ENCODE results near the gene CPEB1. TPM values are rescaled to one million over a fixed set of nuclear protein-coding genes. Genes with fewer than 3 reads are reported as not detected.

CPEB1 gene
- total RNA-seq, 1 donor from 2014 or later: 0.52 TPM

DNA sequence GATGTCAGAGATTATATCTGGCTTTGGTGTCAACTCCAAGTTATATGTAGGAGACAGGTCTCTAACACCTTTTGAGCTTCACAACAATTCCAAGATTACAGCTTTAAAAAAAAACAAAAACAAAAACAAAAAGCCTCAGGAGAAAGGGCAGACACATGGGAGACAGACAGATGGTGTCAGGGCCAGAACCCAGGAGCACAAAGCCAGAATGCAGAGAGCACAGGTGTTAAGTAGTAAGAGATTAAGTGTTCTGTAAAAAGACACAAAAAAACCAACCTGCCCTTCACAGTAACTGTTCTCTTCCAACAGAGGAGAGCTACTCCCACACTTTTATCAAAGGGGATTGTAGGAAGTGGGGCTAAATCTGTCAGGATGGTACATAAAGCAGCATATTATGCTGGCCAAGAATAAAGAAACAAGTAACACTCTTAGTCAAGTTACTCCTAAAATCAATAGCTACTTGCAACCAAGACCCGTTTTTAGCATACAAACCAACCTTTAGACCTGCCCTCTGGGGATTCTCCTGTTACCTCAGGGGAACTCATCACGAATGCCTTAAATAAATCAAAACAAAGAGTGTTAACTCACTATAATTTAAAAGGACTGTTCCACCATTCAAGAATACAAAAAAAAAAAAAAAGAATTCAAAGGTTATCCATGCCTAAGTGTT, 5.9 kb downstream of the CPEB1 start:
- Histone ChIP-seq H3K4me1 (ENCODE audit: control insufficient read depth in 3 of 3, insufficient read depth in 3 of 3, low read length in 3 of 3) (peaks cover 0 to 6% (median 5%) of the 10 kb centered on the region in 3 donors), H3K9ac (ENCODE audit: low read depth in 1 of 3, low read length in 3 of 3) (no peak overlapping the region), H3K27me3 (ENCODE audit: control insufficient read depth in 3 of 3, insufficient read depth in 3 of 3, low read length in 3 of 3) (peaks cover 0 to 8% (median 0%) of the 10 kb centered on the region in 3 donors), H3K36me3 (ENCODE audit: control insufficient read depth in 3 of 3, insufficient read depth in 3 of 3, low read length in 3 of 3) (no peaks in the 10 kb centered on the region), H3K27ac (ENCODE audit: low read depth, low read length) (no peak overlapping the region), H3K4me3 (ENCODE audit: low read length in 3 of 3) (no peak overlapping the region), H3K9me3 (ENCODE audit: control insufficient read depth in 3 of 3, low read length in 3 of 3) (no peaks in the 10 kb centered on the region)

DNA sequence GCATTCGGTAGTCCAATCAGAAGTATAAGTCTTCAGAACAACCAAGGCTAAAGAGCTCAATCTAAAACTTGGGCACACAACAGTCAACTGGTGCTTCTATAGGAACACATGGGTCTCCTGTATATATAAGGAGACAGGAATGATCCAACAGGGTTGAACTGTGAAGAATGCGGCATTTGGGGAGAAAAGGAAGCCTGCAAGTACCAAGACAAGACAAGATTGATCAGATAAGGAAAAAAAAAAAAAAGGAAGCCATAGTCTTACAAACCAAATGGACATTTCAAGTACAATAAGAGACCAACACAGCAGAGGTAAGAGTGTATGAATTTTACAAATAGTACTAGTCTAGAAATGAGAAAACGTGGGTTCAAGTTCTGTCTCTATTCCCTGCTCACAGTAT, 6.5 kb downstream of the CPEB1 start:
- H3K4me1 ChIP-seq (ENCODE audit: control insufficient read depth in 3 of 3, insufficient read depth in 3 of 3, low read length in 3 of 3): peaks cover 0 to 5% (median 4%) of the 10 kb centered on the region in 3 donors
- peaks cover 0 to 5% (median 0%) of the 10 kb centered on the region in 3 donors for H3K27me3 ChIP-seq (ENCODE audit: control insufficient read depth in 3 of 3, insufficient read depth in 3 of 3, low read length in 3 of 3)
- H3K4me3 ChIP-seq (ENCODE audit: low read length in 3 of 3): no peak overlapping the region
- no peaks in the 10 kb centered on the region for H3K9me3 ChIP-seq (ENCODE audit: control insufficient read depth in 3 of 3, low read length in 3 of 3)
- H3K36me3 ChIP-seq (ENCODE audit: control insufficient read depth in 3 of 3, insufficient read depth in 3 of 3, low read length in 3 of 3): no peaks in the 10 kb centered on the region
- H3K9ac ChIP-seq (ENCODE audit: low read depth in 1 of 3, low read length in 3 of 3): no peak overlapping the region
- no peak overlapping the region for H3K27ac ChIP-seq (ENCODE audit: low read depth, low read length)

GRCh38 chr15:82635798-82636197, 11.4 kb downstream of the CPEB1 start:
- Histone ChIP-seq H3K4me3 (ENCODE audit: low read length in 3 of 3) (no peak overlapping the region), H3K4me1 (ENCODE audit: control insufficient read depth in 3 of 3, insufficient read depth in 3 of 3, low read length in 3 of 3) (no peaks in the 10 kb centered on the region), H3K9me3 (ENCODE audit: control insufficient read depth in 3 of 3, low read length in 3 of 3) (no peaks in the 10 kb centered on the region), H3K9ac (ENCODE audit: low read depth in 1 of 3, low read length in 3 of 3) (no peak overlapping the region), H3K27ac (ENCODE audit: low read depth, low read length) (no peak overlapping the region), H3K36me3 (ENCODE audit: control insufficient read depth in 3 of 3, insufficient read depth in 3 of 3, low read length in 3 of 3) (no peaks in the 10 kb centered on the region), H3K27me3 (ENCODE audit: control insufficient read depth in 3 of 3, insufficient read depth in 3 of 3, low read length in 3 of 3) (peaks cover 0 to 2% (median 0%) of the 10 kb centered on the region in 3 donors)

DNA sequence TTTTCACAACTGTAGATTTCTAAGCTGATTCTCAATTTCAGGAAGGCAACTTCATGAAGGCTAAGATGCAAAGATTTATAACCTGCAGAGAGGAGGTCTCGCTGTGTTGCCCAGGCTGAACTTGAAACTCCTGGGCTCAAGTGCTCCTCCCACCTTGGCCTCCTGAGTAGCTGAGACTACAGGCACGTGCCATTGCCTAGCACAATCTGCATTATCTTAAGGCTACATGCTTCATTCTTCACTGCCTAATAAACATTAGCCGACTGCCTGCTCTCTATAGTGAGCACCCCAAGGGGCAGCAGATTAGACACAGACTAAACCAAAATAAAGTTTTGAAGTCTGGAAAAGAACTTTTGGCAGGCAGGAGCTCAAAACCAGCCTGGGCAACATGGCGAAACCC, 17.1 kb downstream of the CPEB1 start:
- Histone ChIP-seq H3K9ac (ENCODE audit: low read depth in 1 of 3, low read length in 3 of 3) (no peak overlapping the region), H3K4me1 (ENCODE audit: control insufficient read depth in 3 of 3, insufficient read depth in 3 of 3, low read length in 3 of 3) (no peaks in the 10 kb centered on the region), H3K9me3 (ENCODE audit: control insufficient read depth in 3 of 3, low read length in 3 of 3) (no peaks in the 10 kb centered on the region), H3K27me3 (ENCODE audit: control insufficient read depth in 3 of 3, insufficient read depth in 3 of 3, low read length in 3 of 3) (peaks cover 0 to 6% (median 0%) of the 10 kb centered on the region in 3 donors), H3K36me3 (ENCODE audit: control insufficient read depth in 3 of 3, insufficient read depth in 3 of 3, low read length in 3 of 3) (no peaks in the 10 kb centered on the region), H3K4me3 (ENCODE audit: low read length in 3 of 3) (no peak overlapping the region), H3K27ac (ENCODE audit: low read depth, low read length) (no peak overlapping the region)

- Histone ChIP-seq H3K4me3 (ENCODE audit: low read length in 3 of 3) (no peak overlapping the region), H3K9ac (ENCODE audit: low read depth in 1 of 3, low read length in 3 of 3) (no peak overlapping the region), H3K9me3 (ENCODE audit: control insufficient read depth in 3 of 3, low read length in 3 of 3) (no peaks in the 10 kb centered on the region), H3K27ac (ENCODE audit: low read depth, low read length) (no peak overlapping the region), H3K4me1 (ENCODE audit: control insufficient read depth in 3 of 3, insufficient read depth in 3 of 3, low read length in 3 of 3) (no peaks in the 10 kb centered on the region), H3K27me3 (ENCODE audit: control insufficient read depth in 3 of 3, insufficient read depth in 3 of 3, low read length in 3 of 3) (no peaks in the 10 kb centered on the region), H3K36me3 (ENCODE audit: control insufficient read depth in 3 of 3, insufficient read depth in 3 of 3, low read length in 3 of 3) (no peaks in the 10 kb centered on the region)
Observed at GRCh38 chr15:82625136-82625535, 22.0 kb downstream of the CPEB1 start.

DNA sequence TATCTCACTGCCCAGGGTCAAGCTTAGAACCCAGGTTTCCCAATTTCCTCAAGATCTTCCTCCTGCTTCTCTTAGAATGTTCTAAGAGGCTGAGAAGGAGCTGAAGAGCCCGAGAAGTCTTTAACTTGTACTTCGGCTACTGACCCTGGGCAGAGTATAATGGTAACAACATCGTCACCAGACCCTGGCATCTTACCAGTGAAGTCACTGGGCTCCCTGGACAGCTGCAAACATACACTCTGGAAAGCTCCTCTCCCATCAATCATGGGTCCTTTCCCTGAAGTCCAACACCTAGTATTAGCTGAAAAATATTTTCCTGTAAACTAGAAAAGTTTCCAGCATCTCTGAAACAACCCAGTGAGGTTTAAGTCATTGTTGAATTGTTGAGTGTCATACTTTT, 22.7 kb downstream of the CPEB1 start:
- Histone ChIP-seq H3K27me3 (ENCODE audit: control insufficient read depth in 3 of 3, insufficient read depth in 3 of 3, low read length in 3 of 3) (no peaks in the 10 kb centered on the region), H3K9ac (ENCODE audit: low read depth in 1 of 3, low read length in 3 of 3) (no peak overlapping the region), H3K9me3 (ENCODE audit: control insufficient read depth in 3 of 3, low read length in 3 of 3) (no peaks in the 10 kb centered on the region), H3K4me3 (ENCODE audit: low read length in 3 of 3) (no peak overlapping the region), H3K36me3 (ENCODE audit: control insufficient read depth in 3 of 3, insufficient read depth in 3 of 3, low read length in 3 of 3) (no peaks in the 10 kb centered on the region), H3K27ac (ENCODE audit: low read depth, low read length) (no peak overlapping the region), H3K4me1 (ENCODE audit: control insufficient read depth in 3 of 3, insufficient read depth in 3 of 3, low read length in 3 of 3) (no peaks in the 10 kb centered on the region)

DNA sequence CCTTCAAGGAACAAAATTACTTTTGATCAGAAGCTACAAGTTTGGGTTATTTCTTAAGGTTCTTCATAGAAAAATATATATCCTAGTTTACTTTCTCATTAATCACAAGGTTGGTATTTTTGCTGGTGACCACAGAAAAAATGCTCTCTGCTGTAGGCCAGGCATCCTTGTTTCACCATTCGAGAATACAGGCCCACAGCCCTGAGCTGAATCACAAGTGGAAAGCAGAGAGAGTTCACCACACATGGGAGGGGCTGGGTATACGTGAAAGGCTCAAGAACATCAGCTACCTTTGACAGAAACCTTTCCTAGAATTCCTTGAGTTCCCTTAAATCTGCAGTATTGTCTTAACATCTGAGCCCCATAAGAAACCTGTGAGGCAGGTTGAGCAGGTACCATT, 23.2 kb downstream of the CPEB1 start:
- no peak overlapping the region for H3K27ac ChIP-seq (ENCODE audit: low read depth, low read length)
- no peaks in the 10 kb centered on the region for H3K27me3 ChIP-seq (ENCODE audit: control insufficient read depth in 3 of 3, insufficient read depth in 3 of 3, low read length in 3 of 3)
- H3K9ac ChIP-seq (ENCODE audit: low read depth in 1 of 3, low read length in 3 of 3): no peak overlapping the region
- H3K4me3 ChIP-seq (ENCODE audit: low read length in 3 of 3): no peak overlapping the region
- no peaks in the 10 kb centered on the region for H3K36me3 ChIP-seq (ENCODE audit: control insufficient read depth in 3 of 3, insufficient read depth in 3 of 3, low read length in 3 of 3)
- H3K9me3 ChIP-seq (ENCODE audit: control insufficient read depth in 3 of 3, low read length in 3 of 3): no peaks in the 10 kb centered on the region
- no peaks in the 10 kb centered on the region for H3K4me1 ChIP-seq (ENCODE audit: control insufficient read depth in 3 of 3, insufficient read depth in 3 of 3, low read length in 3 of 3)

DNA sequence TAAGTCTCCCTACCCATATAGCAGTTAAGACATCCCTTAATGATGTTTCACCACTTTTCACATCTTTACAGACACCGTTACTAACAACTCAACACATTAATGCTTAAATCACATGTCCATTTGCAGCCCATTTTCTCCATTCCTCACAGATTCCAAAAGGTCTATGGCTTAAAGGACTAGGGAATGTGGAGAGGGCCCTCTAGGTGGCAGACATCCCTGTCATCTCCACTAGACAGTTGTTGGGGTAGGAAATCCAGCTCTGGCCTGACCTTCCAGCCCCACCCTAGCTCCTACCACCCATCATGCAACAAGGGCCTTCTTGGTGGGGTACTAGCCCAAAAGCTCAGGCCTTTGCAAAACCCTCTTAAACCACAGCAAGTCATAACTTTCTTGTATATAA, 25.2 kb downstream of the CPEB1 start:
- no peak overlapping the region for H3K4me3 ChIP-seq (ENCODE audit: low read length in 3 of 3)
- no peaks in the 10 kb centered on the region for H3K9me3 ChIP-seq (ENCODE audit: control insufficient read depth in 3 of 3, low read length in 3 of 3)
- no peak overlapping the region for H3K9ac ChIP-seq (ENCODE audit: low read depth in 1 of 3, low read length in 3 of 3)
- H3K27me3 ChIP-seq (ENCODE audit: control insufficient read depth in 3 of 3, insufficient read depth in 3 of 3, low read length in 3 of 3): no peaks in the 10 kb centered on the region
- H3K27ac ChIP-seq (ENCODE audit: low read depth, low read length): no peak overlapping the region
- no peaks in the 10 kb centered on the region for H3K4me1 ChIP-seq (ENCODE audit: control insufficient read depth in 3 of 3, insufficient read depth in 3 of 3, low read length in 3 of 3)
- H3K36me3 ChIP-seq (ENCODE audit: control insufficient read depth in 3 of 3, insufficient read depth in 3 of 3, low read length in 3 of 3): no peaks in the 10 kb centered on the region

GRCh38 chr15:82613747-82614146, 33.4 kb downstream of the CPEB1 start:
- Histone ChIP-seq H3K27me3 (ENCODE audit: control insufficient read depth in 3 of 3, insufficient read depth in 3 of 3, low read length in 3 of 3) (no peaks in the 10 kb centered on the region), H3K4me3 (ENCODE audit: low read length in 3 of 3) (no peak overlapping the region), H3K36me3 (ENCODE audit: control insufficient read depth in 3 of 3, insufficient read depth in 3 of 3, low read length in 3 of 3) (no peaks in the 10 kb centered on the region), H3K27ac (ENCODE audit: low read depth, low read length) (no peak overlapping the region), H3K4me1 (ENCODE audit: control insufficient read depth in 3 of 3, insufficient read depth in 3 of 3, low read length in 3 of 3) (no peaks in the 10 kb centered on the region), H3K9me3 (ENCODE audit: control insufficient read depth in 3 of 3, low read length in 3 of 3) (no peaks in the 10 kb centered on the region), H3K9ac (ENCODE audit: low read depth in 1 of 3, low read length in 3 of 3) (no peak overlapping the region)

DNA sequence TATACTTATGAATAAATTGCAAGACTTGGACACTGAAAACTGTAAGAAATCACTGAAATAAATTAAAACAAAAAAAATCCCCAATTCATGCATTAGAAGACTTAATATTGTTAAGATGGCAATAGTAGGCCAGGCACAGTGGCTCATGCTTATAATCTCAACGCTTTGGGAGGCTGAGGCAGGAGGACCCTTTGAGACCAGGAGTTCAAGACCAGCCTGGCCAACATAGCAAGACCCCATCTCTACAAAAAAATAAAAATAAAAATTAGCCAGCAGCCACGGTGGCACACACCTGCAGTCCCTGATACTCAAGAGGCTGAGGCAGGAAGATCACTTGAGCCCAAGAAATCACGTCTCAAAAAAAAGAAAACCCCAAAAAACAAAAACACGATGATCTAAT, 35.8 kb downstream of the CPEB1 start:
- Histone ChIP-seq H3K36me3 (ENCODE audit: control insufficient read depth in 3 of 3, insufficient read depth in 3 of 3, low read length in 3 of 3) (no peaks in the 10 kb centered on the region), H3K4me1 (ENCODE audit: control insufficient read depth in 3 of 3, insufficient read depth in 3 of 3, low read length in 3 of 3) (no peaks in the 10 kb centered on the region), H3K27ac (ENCODE audit: low read depth, low read length) (no peak overlapping the region), H3K9me3 (ENCODE audit: control insufficient read depth in 3 of 3, low read length in 3 of 3) (no peaks in the 10 kb centered on the region), H3K27me3 (ENCODE audit: control insufficient read depth in 3 of 3, insufficient read depth in 3 of 3, low read length in 3 of 3) (no peaks in the 10 kb centered on the region), H3K4me3 (ENCODE audit: low read length in 3 of 3) (no peak overlapping the region), H3K9ac (ENCODE audit: low read depth in 1 of 3, low read length in 3 of 3) (no peak overlapping the region)

Measured in skeletal muscle tissue (tissue), 4 donors.